Naive B cell (primary cell): ENCODE results near the gene THNSL1. TPM values are rescaled to one million over a fixed set of nuclear protein-coding genes. Genes with fewer than 3 reads are reported as not detected.

Experiments used
- ATAC-seq, 2 donors: fragments of 150-1000 bp; cut with Tn5 transposase; 2 replicates each; pipeline ENCODE4 v1.10.0; 2021; ENCODE audit warnings: low read depth in 2 of 2, mild to moderate bottlenecking in 2 of 2, moderate library complexity in 2 of 2
- DNase-seq: peaks from one replicate; pipeline ENCODE4 v3.0.0; 2022
- H3K27ac Mint-ChIP-seq, 6 donors: one replicate each; pipeline ENCODE4 v1.8.0; 2020 to 2022; ENCODE audit warnings: mild to moderate bottlenecking in 6 of 6, mixed read lengths in 6 of 6, moderate library complexity in 5 of 6, inconsistent platforms in 2 of 6
- H3K27me3 Mint-ChIP-seq, 3 donors: one replicate each; pipeline ENCODE4 v1.8.0; 2021 to 2022; ENCODE audit warnings: mixed read lengths in 3 of 3, mild to moderate bottlenecking in 1 of 3
- H3K36me3 Mint-ChIP-seq, 2 donors: one replicate each; pipeline ENCODE4 v1.8.0; 2020 to 2022; ENCODE audit warnings: mixed read lengths in 2 of 2, inconsistent platforms in 1 of 2, mild to moderate bottlenecking in 1 of 2
- H3K4me1 Mint-ChIP-seq, 3 donors: one replicate each; pipeline ENCODE4 v1.8.0; 2020 to 2022; ENCODE audit warnings: mixed read lengths in 3 of 3, inconsistent platforms in 1 of 3, mild to moderate bottlenecking in 1 of 3, moderate library complexity in 1 of 3
- H3K4me3 Mint-ChIP-seq, 8 donors: one replicate each; pipeline ENCODE4 v1.8.0; 2020 to 2022; ENCODE audit warnings: mild to moderate bottlenecking in 8 of 8, mixed read lengths in 8 of 8, moderate library complexity in 8 of 8, inconsistent platforms in 2 of 8
- H3K9me3 Mint-ChIP-seq, 7 donors: one replicate each; pipeline ENCODE4 v1.8.0; 2020 to 2022; ENCODE audit warnings: mixed read lengths in 7 of 7, mild to moderate bottlenecking in 5 of 7, inconsistent platforms in 2 of 7, moderate library complexity in 1 of 7
- polyA plus RNA-seq, 6 donors: library from polyadenylated mRNA; unstranded; fragments of 300-500 nt; fragmentation: Illumina TruSeq; gene quantifications; one replicate each; pipeline ENCODE4 v1.2.3, GENCODE V29; 2021; ENCODE audit warnings: low read depth in 6 of 6

THNSL1 gene
- polyA plus RNA-seq, 6 donors from 2014 or later = 2.2 to 6.2 (median 4.2) TPM

DNA sequence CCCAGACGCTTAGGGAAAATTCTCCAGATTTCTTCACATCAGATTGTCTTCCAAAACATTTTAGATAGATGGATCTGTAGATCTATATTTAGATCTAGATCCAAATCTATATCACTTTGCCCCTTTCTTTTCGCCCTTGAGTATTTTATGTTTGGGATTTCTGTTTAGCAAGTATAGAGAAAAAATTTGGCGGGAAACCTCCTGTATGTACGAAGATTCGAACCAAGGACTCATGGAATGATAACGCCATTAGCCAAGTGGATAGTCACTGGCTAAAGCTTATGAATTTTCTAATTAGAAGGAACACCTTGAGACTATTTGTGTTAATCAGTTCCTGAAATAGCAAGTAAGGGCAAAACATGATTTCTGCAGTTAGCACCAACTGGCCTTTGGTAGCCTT lies 1.2 kb downstream of the THNSL1 start:
- peak overlapping the region; percentile 84 to 96 (median 94) for H3K4me3 Mint-ChIP-seq
- peaks cover 0 to 4% (median 0%) of the 10 kb centered on the region in 7 donors for H3K9me3 Mint-ChIP-seq
- peaks cover 20 to 26% (median 24%) of the 10 kb centered on the region in 3 donors for H3K4me1 Mint-ChIP-seq
- no peak for ATAC-seq
- peak overlapping the region; percentile 94 to 99 (median 98) for H3K27ac Mint-ChIP-seq
- no peaks in the 10 kb centered on the region for H3K27me3 Mint-ChIP-seq
- no peak for DNase-seq
- peaks cover 0 to 5% of the 10 kb centered on the region in 2 donors for H3K36me3 Mint-ChIP-seq

- H3K27me3 Mint-ChIP-seq = no peaks in the 10 kb centered on the region
- H3K9me3 Mint-ChIP-seq = no peaks in the 10 kb centered on the region
- DNase-seq (no peak), ATAC-seq (no peak)
- peak overlapping the region in 3 of 8 donors; percentile 15 to 93 (median 32) for H3K4me3 Mint-ChIP-seq
- peaks cover 24 to 26% (median 24%) of the 10 kb centered on the region in 3 donors for H3K4me1 Mint-ChIP-seq
- H3K36me3 Mint-ChIP-seq = peaks cover 5 to 8% of the 10 kb centered on the region in 2 donors
- H3K27ac Mint-ChIP-seq = no peak overlapping the region
These were observed 2.3 kb downstream of the THNSL1 start for GRCh38 chr10:25018703-25019102.

DNA sequence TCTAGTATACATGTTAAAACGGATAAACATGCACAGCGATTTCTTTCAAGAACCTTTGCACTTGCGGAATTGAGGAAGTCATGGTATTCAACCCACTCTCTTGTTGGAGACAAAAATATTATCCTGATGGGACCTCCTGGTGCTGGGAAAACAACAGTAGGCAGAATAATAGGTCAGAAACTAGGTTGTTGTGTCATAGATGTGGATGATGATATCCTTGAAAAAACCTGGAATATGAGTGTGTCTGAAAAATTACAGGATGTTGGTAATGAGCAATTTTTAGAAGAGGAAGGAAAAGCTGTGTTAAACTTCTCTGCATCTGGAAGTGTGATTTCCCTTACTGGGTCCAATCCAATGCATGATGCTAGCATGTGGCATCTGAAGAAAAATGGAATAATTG lies 6.9 kb downstream of the THNSL1 start:
- Mint-ChIP-seq H3K27me3 (no peaks in the 10 kb centered on the region), H3K27ac (peak overlapping the region in 1 of 6 donors; percentile 34), H3K4me1 (peaks cover 4 to 11% (median 9%) of the 10 kb centered on the region in 3 donors), H3K36me3 (peaks cover 5 to 8% of the 10 kb centered on the region in 2 donors), H3K4me3 (no peak overlapping the region), H3K9me3 (no peaks in the 10 kb centered on the region)
- ATAC-seq (no peak), DNase-seq (no peak)

- DNase-seq (no peak), ATAC-seq (no peak)
- H3K9me3 Mint-ChIP-seq = no peaks in the 10 kb centered on the region
- H3K27ac Mint-ChIP-seq = no peak overlapping the region
- peaks cover 5 to 8% of the 10 kb centered on the region in 2 donors for H3K36me3 Mint-ChIP-seq
- H3K4me3 Mint-ChIP-seq = no peak overlapping the region
- peaks cover 4 to 10% (median 6%) of the 10 kb centered on the region in 3 donors for H3K4me1 Mint-ChIP-seq
- no peaks in the 10 kb centered on the region for H3K27me3 Mint-ChIP-seq
These were observed 8.1 kb downstream of the THNSL1 start for GRCh38 chr10:25024528-25024927.

DNA sequence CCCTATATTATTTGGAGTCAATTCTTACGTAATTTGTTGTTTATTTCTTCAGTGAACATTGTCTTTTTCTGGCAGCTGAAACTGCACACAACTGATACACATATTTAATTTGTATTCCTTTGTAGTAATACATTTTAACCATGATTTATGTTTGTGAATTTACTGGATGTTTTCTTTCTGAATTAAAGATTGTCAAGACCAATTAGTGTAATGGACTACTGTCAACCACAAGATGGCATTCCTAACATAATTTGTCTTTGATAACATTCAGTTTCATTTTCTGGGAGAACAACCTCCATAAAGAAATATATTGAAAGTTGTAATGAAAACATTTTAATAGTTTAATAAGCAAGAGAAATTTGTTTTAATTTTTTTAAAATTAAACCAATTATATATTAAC lies 10.1 kb downstream of the THNSL1 start:
- Mint-ChIP-seq H3K27me3 (no peaks in the 10 kb centered on the region), H3K27ac (no peak overlapping the region), H3K4me3 (no peak overlapping the region), H3K36me3 (peaks cover 5 to 8% of the 10 kb centered on the region in 2 donors), H3K9me3 (peaks cover 0 to 4% (median 0%) of the 10 kb centered on the region in 7 donors), H3K4me1 (peaks cover 0 to 4% (median 0%) of the 10 kb centered on the region in 3 donors)
- ATAC-seq (no peak), DNase-seq (no peak)

- no peak for DNase-seq
- no peak overlapping the region for H3K27ac Mint-ChIP-seq
- H3K4me3 Mint-ChIP-seq = no peak overlapping the region
- H3K36me3 Mint-ChIP-seq = no peaks in the 10 kb centered on the region
- ATAC-seq = no peak
- no peaks in the 10 kb centered on the region for H3K4me1 Mint-ChIP-seq
- H3K27me3 Mint-ChIP-seq = no peaks in the 10 kb centered on the region
- H3K9me3 Mint-ChIP-seq = peaks cover 0 to 4% (median 0%) of the 10 kb centered on the region in 7 donors
These were observed 12.3 kb downstream of the THNSL1 start for GRCh38 chr10:25028711-25029110.

DNA sequence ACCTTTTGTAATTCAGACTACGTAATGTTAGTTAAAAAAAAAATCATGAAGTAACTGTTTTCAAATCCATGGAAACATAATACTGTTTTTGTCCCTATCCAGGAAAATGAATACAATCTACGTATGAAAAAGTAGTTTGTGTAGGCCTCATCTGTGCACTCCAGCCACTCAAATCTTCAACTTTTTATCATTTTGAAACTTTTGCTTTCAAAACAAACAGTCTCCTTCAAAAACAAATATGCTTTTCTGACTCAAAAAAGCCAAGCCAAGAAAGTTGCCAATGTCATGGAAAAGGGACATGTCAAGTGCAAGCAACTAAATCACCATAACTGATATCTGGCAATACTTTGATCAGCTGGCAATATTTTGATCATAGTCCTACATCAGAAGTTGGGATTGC lies 13.1 kb downstream of the THNSL1 start:
- H3K4me1 Mint-ChIP-seq = no peaks in the 10 kb centered on the region
- no peaks in the 10 kb centered on the region for H3K36me3 Mint-ChIP-seq
- no peak overlapping the region for H3K27ac Mint-ChIP-seq
- no peak for ATAC-seq
- peaks cover 0 to 4% (median 0%) of the 10 kb centered on the region in 7 donors for H3K9me3 Mint-ChIP-seq
- H3K27me3 Mint-ChIP-seq = no peaks in the 10 kb centered on the region
- H3K4me3 Mint-ChIP-seq = no peak overlapping the region
- no peak for DNase-seq

- Mint-ChIP-seq H3K27ac (peak overlapping the region in 1 of 6 donors; percentile 16), H3K27me3 (peaks cover 0 to 7% (median 0%) of the 10 kb centered on the region in 3 donors), H3K9me3 (peaks cover 0 to under 1% (median 0%) of the 10 kb centered on the region in 7 donors), H3K4me1 (peaks cover 4 to 10% (median 9%) of the 10 kb centered on the region in 3 donors), H3K36me3 (no peaks in the 10 kb centered on the region), H3K4me3 (no peak overlapping the region)
- ATAC-seq (peak; percentile 20 to 49), DNase-seq (no peak)
These were observed 20.0 kb downstream of the THNSL1 start for GRCh38 chr10:25036381-25036780.

- H3K4me1 Mint-ChIP-seq = peaks cover 4 to 10% (median 9%) of the 10 kb centered on the region in 3 donors
- DNase-seq = no peak
- peaks cover 0 to 7% (median 0%) of the 10 kb centered on the region in 3 donors for H3K27me3 Mint-ChIP-seq
- H3K27ac Mint-ChIP-seq = no peak overlapping the region
- H3K4me3 Mint-ChIP-seq = no peak overlapping the region
- H3K9me3 Mint-ChIP-seq = peaks cover 0 to 2% (median 0%) of the 10 kb centered on the region in 7 donors
- no peak for ATAC-seq
- H3K36me3 Mint-ChIP-seq = no peaks in the 10 kb centered on the region
These were observed 21.9 kb downstream of the THNSL1 start for GRCh38 chr10:25038325-25038724.

- Mint-ChIP-seq H3K4me1 (peaks cover 4 to 10% (median 9%) of the 10 kb centered on the region in 3 donors), H3K4me3 (no peak overlapping the region), H3K27me3 (peaks cover 0 to 10% (median under 1%) of the 10 kb centered on the region in 3 donors), H3K9me3 (peaks cover 0 to 2% (median 0%) of the 10 kb centered on the region in 7 donors), H3K36me3 (peaks cover 0 to under 1% of the 10 kb centered on the region in 2 donors), H3K27ac (no peak overlapping the region)
- DNase-seq (no peak), ATAC-seq (no peak)
These were observed 23.1 kb downstream of the THNSL1 start for GRCh38 chr10:25039531-25039930.

GRCh38 chr10:25046641-25047040 lies 30.2 kb downstream of the THNSL1 start:
- no peak for ATAC-seq
- Mint-ChIP-seq H3K27me3 (peaks cover 5 to 37% (median 24%) of the 10 kb centered on the region in 3 donors), H3K4me3 (no peak overlapping the region), H3K36me3 (peaks cover 0 to 4% of the 10 kb centered on the region in 2 donors), H3K9me3 (no peaks in the 10 kb centered on the region), H3K4me1 (no peaks in the 10 kb centered on the region), H3K27ac (no peak overlapping the region)
- DNase-seq = no peak

- no peak overlapping the region for H3K27ac Mint-ChIP-seq
- peaks cover 5 to 37% (median 24%) of the 10 kb centered on the region in 3 donors for H3K27me3 Mint-ChIP-seq
- H3K9me3 Mint-ChIP-seq = no peaks in the 10 kb centered on the region
- no peak for ATAC-seq
- H3K4me3 Mint-ChIP-seq = no peak overlapping the region
- no peaks in the 10 kb centered on the region for H3K4me1 Mint-ChIP-seq
- no peak for DNase-seq
- peaks cover 0 to 4% of the 10 kb centered on the region in 2 donors for H3K36me3 Mint-ChIP-seq
These were observed 30.7 kb downstream of the THNSL1 start for GRCh38 chr10:25047088-25047487.

GRCh38 chr10:25047591-25048301 lies 31.3 kb downstream of the THNSL1 start:
- Mint-ChIP-seq H3K4me3 (no peak overlapping the region), H3K27ac (no peak overlapping the region), H3K36me3 (peaks cover 0 to 4% of the 10 kb centered on the region in 2 donors), H3K9me3 (no peaks in the 10 kb centered on the region), H3K27me3 (peaks cover 5 to 37% (median 24%) of the 10 kb centered on the region in 3 donors), H3K4me1 (no peaks in the 10 kb centered on the region)
- DNase-seq (no peak), ATAC-seq (no peak)

- peaks cover 5 to 37% (median 24%) of the 10 kb centered on the region in 3 donors for H3K27me3 Mint-ChIP-seq
- H3K4me1 Mint-ChIP-seq = no peaks in the 10 kb centered on the region
- ATAC-seq (no peak), DNase-seq (no peak)
- H3K36me3 Mint-ChIP-seq = peaks cover 0 to 4% of the 10 kb centered on the region in 2 donors
- no peak overlapping the region for H3K27ac Mint-ChIP-seq
- no peaks in the 10 kb centered on the region for H3K9me3 Mint-ChIP-seq
- H3K4me3 Mint-ChIP-seq = no peak overlapping the region
These were observed 32.0 kb downstream of the THNSL1 start for GRCh38 chr10:25048450-25048849.
